B cell (primary cell): ENCODE results near the gene TANC1. TPM values are rescaled to one million over a fixed set of nuclear protein-coding genes. Genes with fewer than 3 reads are reported as not detected.

Experiments used
- ATAC-seq: fragments of 200-7000 bp; cut with Tn5 transposase; one replicate; pipeline ENCODE4 v1.10.0; 2021; ENCODE audit warnings: low read depth, mild to moderate bottlenecking, moderate number of reproducible peaks, moderate library complexity
- CTCF ChIA-PET: fragments of 350-600 bp; sonication (Branson Sonifier 250); formaldehyde crosslinking; loops from one replicate; lab custom pipeline; 2021; ENCODE audit warnings: antibody characterized with exemption, inconsistent platforms; lab: Charles Lee
- POLR2A ChIA-PET: fragments of 350-600 bp; sonication (Branson Sonifier 250); formaldehyde crosslinking; loops from one replicate; lab custom pipeline; 2021; ENCODE audit warnings: antibody characterized with exemption; lab: Charles Lee
- DNase-seq: peaks from one replicate; pipeline ENCODE4 v3.0.0; 2013
- H2AFZ ChIP-seq: 2 replicates; pipeline ENCODE4 v1.6.1; 2012; ENCODE audit warnings: mild to moderate bottlenecking, low read depth, low read length; ENCODE audit not compliant: insufficient read depth, poor library complexity, severe bottlenecking
- H3K27ac ChIP-seq, 2 donors: 1 replicate in 1 of 2; 2 replicates in 1 of 2; pipeline ENCODE4 v1.5.1; 2012 to 2013; ENCODE audit warnings: low read length in 2 of 2, mild to moderate bottlenecking in 2 of 2, moderate library complexity in 1 of 2
- H3K27me3 ChIP-seq, 4 experiments: fragments of 200-600 bp in 1 of 4; sonication (generic) in 1 of 4; replicated peaks in 1 of 4; 1 replicate in 2 of 4; 2 replicates in 2 of 4; pipeline versions ENCODE4 v1.6.1 to v1.7.0; 2013 to 2016; ENCODE audit warnings: low read length in 3 of 4, mild to moderate bottlenecking in 2 of 4, mixed read lengths in 1 of 4, moderate library complexity in 1 of 4; ENCODE audit not compliant: insufficient read depth in 4 of 4, control insufficient read depth in 3 of 4; ENCODE audit errors: control extremely low read depth in 1 of 4
- H3K36me3 ChIP-seq, 2 experiments: replicated peaks in 1 of 2; 1 replicate in 1 of 2; 2 replicates in 1 of 2; pipeline versions ENCODE4 v1.6.1 to v1.7.1; 2013; ENCODE audit warnings: low read length in 1 of 2; ENCODE audit not compliant: insufficient read depth in 2 of 2, control insufficient read depth in 1 of 2; ENCODE audit errors: control extremely low read depth in 1 of 2, extremely low read depth in 1 of 2
- H3K4me1 ChIP-seq, 2 donors: fragments of 200-600 bp in 1 of 2; sonication (generic) in 1 of 2; 1 replicate in 1 of 2; 2 replicates in 1 of 2; pipeline versions ENCODE4 v1.5.1 to v1.6.1; 2013 to 2017; ENCODE audit warnings: low read length in 2 of 2; ENCODE audit not compliant: control insufficient read depth in 2 of 2, insufficient read depth in 2 of 2
- H3K4me2 ChIP-seq: replicated peaks from 2 replicates; pipeline ENCODE3; 2012; ENCODE audit warnings: mild to moderate bottlenecking, low read depth, low read length; ENCODE audit not compliant: poor library complexity, severe bottlenecking
- H3K4me3 ChIP-seq, 5 experiments: fragments of 200-600 bp in 1 of 5; sonication (generic) in 1 of 5; 1 replicate in 3 of 5; 2 replicates in 2 of 5; pipeline versions ENCODE4 v1.5.1 to v1.7.0; 2011 to 2016; ENCODE audit warnings: low read length in 4 of 5, mild to moderate bottlenecking in 4 of 5, low read depth in 2 of 5, control low read depth in 1 of 5, moderate library complexity in 1 of 5; ENCODE audit not compliant: insufficient read depth in 1 of 5; ENCODE audit errors: control extremely low read depth in 1 of 5, extremely low read depth in 1 of 5
- H3K79me2 ChIP-seq: fragments of 200-600 bp; sonication (generic); one replicate; pipeline ENCODE4 v1.6.0; 2016; ENCODE audit warnings: low read length; ENCODE audit not compliant: control insufficient read depth, insufficient read depth
- H3K9ac ChIP-seq: fragments of 200-600 bp; sonication (generic); 2 replicates; pipeline ENCODE4 v1.6.1; 2017; ENCODE audit warnings: mild to moderate bottlenecking, low read length, moderate library complexity
- H3K9me3 ChIP-seq, 3 donors: one replicate each; pipeline versions ENCODE4 v1.6.1 to v1.7.1; 2013; ENCODE audit warnings: low read length in 2 of 3; ENCODE audit not compliant: control insufficient read depth in 2 of 3, insufficient read depth in 1 of 3; ENCODE audit errors: control extremely low read depth in 1 of 3
- H4K20me1 ChIP-seq: 2 replicates; pipeline ENCODE4 v1.6.0; 2012; ENCODE audit warnings: mild to moderate bottlenecking, low read length; ENCODE audit not compliant: insufficient read depth, control insufficient read depth, poor library complexity, severe bottlenecking
- H3K27ac Mint-ChIP-seq: one replicate; pipeline ENCODE4 v1.8.0; 2021; ENCODE audit warnings: mixed read lengths
- H3K27me3 Mint-ChIP-seq: one replicate; pipeline ENCODE4 v1.8.0; 2021; ENCODE audit warnings: mixed read lengths
- H3K4me1 Mint-ChIP-seq: one replicate; pipeline ENCODE4 v1.8.0; 2021; ENCODE audit warnings: mixed read lengths
- H3K4me3 Mint-ChIP-seq: one replicate; pipeline ENCODE4 v1.8.0; 2021; ENCODE audit warnings: mixed read lengths
- H3K9me3 Mint-ChIP-seq: one replicate; pipeline ENCODE4 v1.8.0; 2022; ENCODE audit warnings: mixed read lengths; ENCODE audit not compliant: insufficient read depth
- CTCF ChIP-seq: fragments of 200-600 bp; IDR thresholded peaks from one replicate; pipeline ENCODE4 v1.8.0; 2022; ENCODE audit warnings: antibody characterized with exemption, mild to moderate bottlenecking
- EZH2 ChIP-seq: IDR thresholded peaks from 2 replicates; pipeline ENCODE4 v1.6.1; 2012; ENCODE audit warnings: borderline replicate concordance, low read depth, mild to moderate bottlenecking, moderate library complexity, low read length; ENCODE audit not compliant: insufficient read depth, poor library complexity, severe bottlenecking
- WGBS: methylation state at CpG from one replicate; pipeline ENCODE4 v1.1.5; 2013; ENCODE audit warnings: missing lambda C conversion rate; ENCODE audit not compliant: insufficient coverage; 5-methylcytosine and 5-hydroxymethylcytosine counted together
- intact Hi-C: fragments of 100-400 bp; cut with micrococcal nuclease; formaldehyde crosslinking; loops from one replicate; pipeline ENCODE4 v1.10.0; 2022
- polyA plus RNA-seq: library from polyadenylated mRNA; depleted of rRNA; stranded (reverse); fragments of >200 nt; gene quantifications from 2 replicates; pipeline ENCODE4 v1.2.3, GENCODE V29; 2012
- total RNA-seq, 2 donors: library from RNA; stranded (reverse); fragments of 120-200 nt in 1 of 2; gene quantifications; 1 replicate in 1 of 2; 2 replicates in 1 of 2; pipeline versions ENCODE4 v1.2.3 to v1.2.4, GENCODE V29; 2013 to 2022

TANC1 gene
- total and polyA plus RNA-seq, 2 donors (not counting 1 experiment from before 2014, with no cell fraction given), result 0.13 TPM; not detected in 1

DNA sequence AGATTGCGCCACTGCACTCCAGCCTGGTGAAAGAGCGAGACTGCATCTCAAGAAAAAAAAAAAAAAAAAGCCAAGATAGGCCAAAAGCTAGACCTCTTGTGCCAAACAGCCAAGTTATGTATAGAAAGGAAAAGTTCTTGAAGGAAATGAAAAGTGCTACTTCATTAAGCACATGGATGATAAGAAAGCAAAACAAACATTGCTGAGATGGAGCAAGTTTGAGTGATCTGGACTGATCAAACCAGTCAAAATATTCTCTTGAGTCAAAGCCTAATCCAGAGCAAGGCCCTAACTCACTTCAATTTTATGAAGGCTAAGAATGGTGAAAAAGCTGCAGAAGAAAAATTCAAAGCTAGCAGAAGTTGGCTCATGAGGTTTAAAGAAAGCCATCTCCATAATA lies 28.1 kb upstream of the TANC1 start:
- H3K9ac ChIP-seq, result no peak overlapping the region
- Mint-ChIP-seq H3K9me3 (peaks cover 3% of the 10 kb centered on the region), H3K27ac (no peak overlapping the region), H3K27me3 (peaks cover 8% of the 10 kb centered on the region), H3K4me1 (no peaks in the 10 kb centered on the region), H3K4me3 (no peak overlapping the region)
- H3K27ac ChIP-seq, result no peak overlapping the region
- no peaks in the 10 kb centered on the region for H4K20me1 ChIP-seq
- H3K9me3 ChIP-seq, result no peaks in the 10 kb centered on the region
- DNase-seq (no peak), ATAC-seq (no peak)
- H3K4me1 ChIP-seq, result no peaks in the 10 kb centered on the region
- peaks cover 0 to 2% (median 0%) of the 10 kb centered on the region in 4 experiments for H3K27me3 ChIP-seq
- H3K79me2 ChIP-seq, result no peaks in the 10 kb centered on the region
- TF ChIP-seq EZH2, result no peak
- TF ChIP-seq CTCF, result no peak
- intact Hi-C loops, result no loop called here
- WGBS, result 93% methylated on average over 2 of the region's 2 CpGs
- ChIA-PET POLR2A (no interaction called here), CTCF (no interaction called here)
- H3K4me3 ChIP-seq, result no peak overlapping the region
- no peaks in the 10 kb centered on the region for H3K36me3 ChIP-seq
- no peak overlapping the region for H3K4me2 ChIP-seq
- no peak overlapping the region for H2AFZ ChIP-seq

GRCh38 chr2:158943973-158944372 lies 24.5 kb upstream of the TANC1 start:
- H3K27me3 Mint-ChIP-seq, result peaks cover 8% of the 10 kb centered on the region
- Histone ChIP-seq H3K4me2 (no peak overlapping the region), H4K20me1 (no peaks in the 10 kb centered on the region), H3K4me1 (no peaks in the 10 kb centered on the region), H3K4me3 (no peak overlapping the region), H3K9me3 (peaks cover 0 to 6% (median 0%) of the 10 kb centered on the region in 3 donors), H2AFZ (no peak overlapping the region), H3K27ac (no peak overlapping the region), H3K36me3 (no peaks in the 10 kb centered on the region), H3K27me3 (no peaks in the 10 kb centered on the region), H3K79me2 (no peaks in the 10 kb centered on the region), H3K9ac (no peak overlapping the region)
- POLR2A ChIA-PET, result no interaction called here
- peaks cover 2% of the 10 kb centered on the region for H3K4me1 Mint-ChIP-seq
- DNase-seq (no peak), ATAC-seq (no peak)
- CTCF ChIA-PET, result interaction anchor here (0.9 kb wide), 1 partner anchor 9 kb away, joined by 3 read pairs; no protein-coding TSS in a partner anchor
- no peak for TF ChIP-seq CTCF
- TF ChIP-seq EZH2, result no peak
- H3K9me3 Mint-ChIP-seq, result no peaks in the 10 kb centered on the region
- no peak overlapping the region for H3K4me3 Mint-ChIP-seq
- intact Hi-C loops, result no loop called here
- 96% methylated on average over 3 of the region's 4 CpGs for WGBS
- no peak overlapping the region for H3K27ac Mint-ChIP-seq
